Osteoblast (primary cell): ENCODE results near the gene CPNE4. TPM values are rescaled to one million over a fixed set of nuclear protein-coding genes. Genes with fewer than 3 reads are reported as not detected.
A peak's percentile ranks its signal among the peaks of the same experiment; 100 is the strongest.

ENCODE experiments used
- DNase-seq: peaks from one replicate; pipeline ENCODE4 v3.0.0; 2011; ENCODE audit warnings: low spot score, mixed read lengths; ENCODE audit not compliant: insufficient read length; ENCODE audit errors: missing footprints
- H2AFZ ChIP-seq: 2 replicates; pipeline ENCODE4 v1.6.0; 2011; ENCODE audit warnings: mild to moderate bottlenecking, low read length
- H3K27ac ChIP-seq: 2 replicates; pipeline ENCODE4 v1.5.1; 2011; ENCODE audit warnings: mild to moderate bottlenecking, low read depth, low read length, moderate library complexity
- H3K27me3 ChIP-seq: 2 replicates; pipeline ENCODE4 v1.6.0; 2012; ENCODE audit warnings: mild to moderate bottlenecking, control low read depth, inconsistent platforms, low read length, moderate library complexity; ENCODE audit not compliant: insufficient read depth
- H3K36me3 ChIP-seq: 2 replicates; pipeline ENCODE4 v1.5.1; 2011; ENCODE audit warnings: mild to moderate bottlenecking, low read length, control low read depth, moderate library complexity; ENCODE audit not compliant: insufficient read depth
- H3K4me1 ChIP-seq: 2 replicates; pipeline ENCODE4 v1.5.1; 2011; ENCODE audit warnings: mild to moderate bottlenecking, low read length, control low read depth, moderate library complexity; ENCODE audit not compliant: insufficient read depth
- H3K4me2 ChIP-seq: 2 replicates; pipeline ENCODE4 v1.6.0; 2011; ENCODE audit warnings: mild to moderate bottlenecking, low read length; ENCODE audit not compliant: insufficient read depth
- H3K4me3 ChIP-seq: fragments of 200-600 bp; sonication (generic); 3 replicates; pipeline ENCODE4 v1.5.1; 2012; ENCODE audit warnings: mild to moderate bottlenecking, low read length, inconsistent platforms; ENCODE audit not compliant: insufficient read depth
- H3K79me2 ChIP-seq: 2 replicates; pipeline ENCODE4 v1.6.0; 2012; ENCODE audit warnings: mild to moderate bottlenecking, low read length, control low read depth, inconsistent platforms; ENCODE audit not compliant: insufficient read depth
- H3K9me3 ChIP-seq: 2 replicates; pipeline ENCODE4 v1.5.1; 2011; ENCODE audit warnings: low read depth, low read length, control low read depth
- H4K20me1 ChIP-seq: 2 replicates; pipeline ENCODE4 v1.6.0; 2012; ENCODE audit warnings: mild to moderate bottlenecking, low read length, control low read depth; ENCODE audit not compliant: insufficient read depth
- total RNA-seq: library from RNA; depleted of rRNA; stranded (reverse); fragments of >200 nt; gene quantifications from 2 replicates; pipeline ENCODE4 v1.2.3, GENCODE V29; 2012
- TF ChIP-seq, protein P1 (sequence below): IDR thresholded peaks from 2 replicates; pipeline ENCODE4 v1.5.1; 2011; ENCODE audit warnings: mild to moderate bottlenecking, low read depth, low read length, moderate library complexity; ENCODE audit errors: extremely low read depth

The CPNE4 gene
- total RNA-seq, 1 donor = not detected

DNA sequence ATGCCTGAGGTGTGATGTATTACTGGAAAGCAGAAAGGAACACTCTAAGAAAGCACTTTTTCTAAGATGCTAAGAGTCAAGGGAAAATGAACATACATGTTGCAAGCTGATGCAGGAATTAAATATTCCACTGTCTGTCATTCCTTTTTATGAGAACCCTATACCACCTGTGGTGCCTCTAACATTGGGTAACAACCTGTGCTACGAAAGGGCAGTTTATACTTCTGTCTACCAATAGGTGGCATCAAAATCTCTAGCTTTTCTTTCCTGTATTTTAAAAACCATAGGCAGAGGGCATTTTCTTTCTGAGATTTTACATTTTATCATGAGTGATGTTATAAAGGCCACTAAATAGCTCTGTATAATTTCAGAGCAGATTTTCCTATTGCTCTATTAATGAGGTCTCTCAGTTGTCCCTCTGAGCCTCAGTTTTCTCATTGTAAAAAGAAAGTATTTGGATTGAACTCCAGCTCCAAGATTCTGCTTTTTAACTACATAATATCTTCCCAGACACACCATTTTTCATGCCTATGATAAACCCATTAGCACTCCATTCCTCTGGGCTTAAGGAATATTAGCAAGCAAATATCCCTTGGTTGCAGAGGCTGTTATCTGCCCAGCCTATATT is 3.5 kb upstream of the CPNE4 start:
- Histone ChIP-seq H3K9me3 (no peaks in the 10 kb centered on the region), H4K20me1 (no peaks in the 10 kb centered on the region), H3K4me1 (peaks cover 5% of the 10 kb centered on the region), H3K79me2 (no peaks in the 10 kb centered on the region), H3K36me3 (no peaks in the 10 kb centered on the region), H3K4me3 (no peak overlapping the region), H3K27ac (no peak overlapping the region), H3K27me3 (peaks cover 15% of the 10 kb centered on the region), H2AFZ (no peak overlapping the region), H3K4me2 (no peak overlapping the region)
- DNase-seq = peak; percentile 1
- TF ChIP-seq, protein P1, sequence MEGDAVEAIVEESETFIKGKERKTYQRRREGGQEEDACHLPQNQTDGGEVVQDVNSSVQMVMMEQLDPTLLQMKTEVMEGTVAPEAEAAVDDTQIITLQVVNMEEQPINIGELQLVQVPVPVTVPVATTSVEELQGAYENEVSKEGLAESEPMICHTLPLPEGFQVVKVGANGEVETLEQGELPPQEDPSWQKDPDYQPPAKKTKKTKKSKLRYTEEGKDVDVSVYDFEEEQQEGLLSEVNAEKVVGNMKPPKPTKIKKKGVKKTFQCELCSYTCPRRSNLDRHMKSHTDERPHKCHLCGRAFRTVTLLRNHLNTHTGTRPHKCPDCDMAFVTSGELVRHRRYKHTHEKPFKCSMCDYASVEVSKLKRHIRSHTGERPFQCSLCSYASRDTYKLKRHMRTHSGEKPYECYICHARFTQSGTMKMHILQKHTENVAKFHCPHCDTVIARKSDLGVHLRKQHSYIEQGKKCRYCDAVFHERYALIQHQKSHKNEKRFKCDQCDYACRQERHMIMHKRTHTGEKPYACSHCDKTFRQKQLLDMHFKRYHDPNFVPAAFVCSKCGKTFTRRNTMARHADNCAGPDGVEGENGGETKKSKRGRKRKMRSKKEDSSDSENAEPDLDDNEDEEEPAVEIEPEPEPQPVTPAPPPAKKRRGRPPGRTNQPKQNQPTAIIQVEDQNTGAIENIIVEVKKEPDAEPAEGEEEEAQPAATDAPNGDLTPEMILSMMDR = peak; percentile 64

- Histone ChIP-seq H3K27me3 (peaks cover 22% of the 10 kb centered on the region), H3K79me2 (no peaks in the 10 kb centered on the region), H3K36me3 (no peaks in the 10 kb centered on the region), H3K4me2 (no peak overlapping the region), H3K4me1 (peaks cover 5% of the 10 kb centered on the region), H2AFZ (no peak overlapping the region), H3K27ac (no peak overlapping the region), H3K4me3 (no peak overlapping the region), H3K9me3 (no peaks in the 10 kb centered on the region), H4K20me1 (no peaks in the 10 kb centered on the region)
- DNase-seq = no peak
- TF ChIP-seq, protein P1 = no peak
Observed at GRCh38 chr3:132037581-132037980, 2.8 kb upstream of the CPNE4 start.

DNA sequence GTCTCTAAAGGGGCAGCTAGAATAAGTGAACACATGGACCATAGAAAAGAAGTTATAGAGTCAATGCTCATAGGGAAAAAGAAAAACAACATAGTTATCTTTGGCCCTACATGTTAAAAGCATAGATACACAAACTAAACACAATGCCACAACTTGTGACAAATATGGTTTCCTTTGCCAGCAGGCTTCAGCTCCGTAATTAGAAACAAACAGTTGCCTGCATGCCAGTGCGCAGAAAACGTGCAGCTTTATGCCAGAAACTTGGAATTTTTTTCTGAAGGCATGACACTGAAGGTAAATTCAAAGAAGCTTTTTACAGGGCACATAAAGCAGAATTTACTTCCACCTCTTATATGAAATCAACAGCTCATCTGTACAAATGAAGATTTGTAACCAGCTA is 2.2 kb upstream of the CPNE4 start:
- H3K4me2 ChIP-seq = no peak overlapping the region
- no peaks in the 10 kb centered on the region for H3K9me3 ChIP-seq
- H3K36me3 ChIP-seq = no peaks in the 10 kb centered on the region
- no peak overlapping the region for H2AFZ ChIP-seq
- H3K27me3 ChIP-seq = peaks cover 25% of the 10 kb centered on the region
- no peak for DNase-seq
- H4K20me1 ChIP-seq = no peaks in the 10 kb centered on the region
- H3K4me1 ChIP-seq = peaks cover 5% of the 10 kb centered on the region
- no peaks in the 10 kb centered on the region for H3K79me2 ChIP-seq
- TF ChIP-seq, protein P1 = no peak
- no peak overlapping the region for H3K27ac ChIP-seq
- no peak overlapping the region for H3K4me3 ChIP-seq

DNA sequence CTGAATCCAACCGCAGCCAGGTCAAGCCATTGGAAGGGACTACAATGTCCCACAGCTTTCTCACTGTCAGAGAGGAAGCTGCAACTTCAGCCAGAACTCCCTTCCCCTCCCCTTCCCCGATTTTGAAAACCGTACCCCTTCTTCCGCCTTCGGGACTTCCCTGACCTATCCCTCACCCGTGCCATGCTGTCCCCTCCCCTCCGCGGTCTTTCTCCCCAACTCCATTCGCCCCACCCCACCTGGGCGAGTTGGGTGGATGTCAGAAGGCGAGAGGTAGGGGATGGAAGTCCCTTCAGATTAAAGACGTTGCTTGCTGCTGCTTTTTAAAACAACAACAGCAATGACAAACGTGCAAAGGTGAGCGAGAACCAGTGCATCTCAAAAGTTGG is 723 bp downstream of the CPNE4 start:
- peaks cover 28% of the 10 kb centered on the region for H3K27me3 ChIP-seq
- H3K4me1 ChIP-seq = peaks cover 5% of the 10 kb centered on the region

More for the DNA sequence above, 723 bp downstream of the CPNE4 start:
- TF ChIP-seq, protein P1 = no peak
- H3K27ac ChIP-seq = no peak overlapping the region
- H4K20me1 ChIP-seq = no peaks in the 10 kb centered on the region
- no peaks in the 10 kb centered on the region for H3K36me3 ChIP-seq
- no peak for DNase-seq
- no peak overlapping the region for H3K4me3 ChIP-seq
- H2AFZ ChIP-seq = no peak overlapping the region
- H3K9me3 ChIP-seq = no peaks in the 10 kb centered on the region
- H3K79me2 ChIP-seq = no peaks in the 10 kb centered on the region
- H3K4me2 ChIP-seq = peak overlapping the region; percentile 81
